Vagina (tissue), 2 donors: ENCODE results near the gene VGF. TPM values are rescaled to one million over a fixed set of nuclear protein-coding genes. Genes with fewer than 3 reads are reported as not detected.

Source experiments
- DNase-seq, 2 donors: peaks; one replicate each; pipeline ENCODE4 v3.0.0-alpha.2; 2017; ENCODE audit errors: extremely low spot score in 2 of 2
- H3K27ac ChIP-seq: fragments of 200-600 bp; sonication (generic); one replicate; pipeline ENCODE4 v1.5.1; 2019
- H3K27me3 ChIP-seq: fragments of 200-600 bp; sonication (generic); one replicate; pipeline ENCODE4 v1.5.1; 2019
- H3K36me3 ChIP-seq, 2 donors: fragments of 200-600 bp; sonication (generic); one replicate each; pipeline ENCODE4 v1.5.1; 2017 to 2019
- H3K4me1 ChIP-seq: fragments of 200-600 bp; sonication (generic); one replicate; pipeline ENCODE4 v1.5.1; 2019
- H3K4me3 ChIP-seq, 2 donors: fragments of 200-600 bp; sonication (generic); 1 replicate in 1 of 2; 2 replicates in 1 of 2; pipeline ENCODE4 v1.5.1; 2016 to 2019
- H3K9me3 ChIP-seq: fragments of 200-600 bp; sonication (generic); one replicate; pipeline ENCODE4 v1.5.1; 2019
- POLR2A ChIP-seq, 2 donors: fragments of 450-650 bp; IDR thresholded peaks; one replicate each; pipeline ENCODE4 v1.6.1; 2017; ENCODE audit warnings: antibody characterized with exemption in 2 of 2, mild to moderate bottlenecking in 2 of 2, moderate library complexity in 2 of 2
- POLR2AphosphoS5 ChIP-seq, 2 donors: sonication (generic); formaldehyde crosslinking; IDR thresholded peaks; one replicate each; pipeline ENCODE4 v1.9.0; 2017; ENCODE audit warnings: antibody characterized with exemption in 2 of 2, mild to moderate bottlenecking in 2 of 2, low read depth in 1 of 2; ENCODE audit not compliant: insufficient read depth in 1 of 2
- intact Hi-C: fragments of 100-400 bp; cut with DNase I; formaldehyde crosslinking; loops from one replicate; pipeline ENCODE4 v1.15.1; 2023
- total RNA-seq: library from RNA; depleted of rRNA; stranded (reverse); fragments of >200 nt; gene quantifications from one replicate; pipeline ENCODE4 v1.2.3, GENCODE V29; 2016
- TF ChIP-seq, protein P1 (sequence below), 3 experiments: fragments of 450-650 bp in 2 of 3; fragments of 200-600 bp in 1 of 3; sonication (generic) in 1 of 3; IDR thresholded peaks; one replicate each; pipeline ENCODE4 v1.5.1; 2017 to 2019; ENCODE audit warnings: antibody characterized with exemption in 3 of 3, mild to moderate bottlenecking in 2 of 3, moderate library complexity in 2 of 3

The VGF gene
- total RNA-seq, 1 donor from 2014 or later = 1.2 TPM

DNA sequence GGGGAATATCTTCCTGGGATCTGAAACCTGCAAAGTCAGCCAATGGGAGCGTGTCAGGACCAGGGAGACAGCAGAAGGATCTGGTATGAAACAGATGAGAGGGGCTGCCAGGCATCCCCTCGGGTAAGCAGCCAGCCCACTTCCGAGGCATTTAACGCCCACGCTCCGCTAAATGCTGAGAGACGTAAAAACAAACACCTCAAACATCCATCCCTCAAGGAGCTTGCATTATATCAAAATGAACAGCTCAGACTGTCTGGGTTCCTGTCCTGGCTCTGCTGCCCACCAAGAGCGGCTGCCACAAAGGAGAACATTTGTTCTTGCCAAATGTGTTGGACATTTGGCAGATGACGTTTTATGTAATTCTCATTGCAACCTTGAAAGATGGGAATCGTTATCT lies 45.5 kb downstream of the VGF start:
- intact Hi-C loops = loop anchor here (2.0 kb wide), 1 partner anchor 19 kb away; no protein-coding TSS in a partner anchor
- DNase-seq = no peak
- H3K36me3 ChIP-seq = no peaks in the 10 kb centered on the region
- no peaks in the 10 kb centered on the region for H3K9me3 ChIP-seq
- TF ChIP-seq POLR2A (IDR thresholded peaks at IDR 0.05) (no peak), POLR2AphosphoS5 (IDR thresholded peaks at IDR 0.05; ENCODE audit: insufficient read depth in 1 of 2, low read depth in 1 of 2) (no peak)
- TF ChIP-seq, protein P1, sequence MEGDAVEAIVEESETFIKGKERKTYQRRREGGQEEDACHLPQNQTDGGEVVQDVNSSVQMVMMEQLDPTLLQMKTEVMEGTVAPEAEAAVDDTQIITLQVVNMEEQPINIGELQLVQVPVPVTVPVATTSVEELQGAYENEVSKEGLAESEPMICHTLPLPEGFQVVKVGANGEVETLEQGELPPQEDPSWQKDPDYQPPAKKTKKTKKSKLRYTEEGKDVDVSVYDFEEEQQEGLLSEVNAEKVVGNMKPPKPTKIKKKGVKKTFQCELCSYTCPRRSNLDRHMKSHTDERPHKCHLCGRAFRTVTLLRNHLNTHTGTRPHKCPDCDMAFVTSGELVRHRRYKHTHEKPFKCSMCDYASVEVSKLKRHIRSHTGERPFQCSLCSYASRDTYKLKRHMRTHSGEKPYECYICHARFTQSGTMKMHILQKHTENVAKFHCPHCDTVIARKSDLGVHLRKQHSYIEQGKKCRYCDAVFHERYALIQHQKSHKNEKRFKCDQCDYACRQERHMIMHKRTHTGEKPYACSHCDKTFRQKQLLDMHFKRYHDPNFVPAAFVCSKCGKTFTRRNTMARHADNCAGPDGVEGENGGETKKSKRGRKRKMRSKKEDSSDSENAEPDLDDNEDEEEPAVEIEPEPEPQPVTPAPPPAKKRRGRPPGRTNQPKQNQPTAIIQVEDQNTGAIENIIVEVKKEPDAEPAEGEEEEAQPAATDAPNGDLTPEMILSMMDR (IDR thresholded peaks at IDR 0.05) = no peak
- no peak overlapping the region for H3K4me3 ChIP-seq
- H3K27ac ChIP-seq = peak overlapping the region; percentile 9
- H3K27me3 ChIP-seq = no peaks in the 10 kb centered on the region
- peaks cover 38% of the 10 kb centered on the region for H3K4me1 ChIP-seq

DNA sequence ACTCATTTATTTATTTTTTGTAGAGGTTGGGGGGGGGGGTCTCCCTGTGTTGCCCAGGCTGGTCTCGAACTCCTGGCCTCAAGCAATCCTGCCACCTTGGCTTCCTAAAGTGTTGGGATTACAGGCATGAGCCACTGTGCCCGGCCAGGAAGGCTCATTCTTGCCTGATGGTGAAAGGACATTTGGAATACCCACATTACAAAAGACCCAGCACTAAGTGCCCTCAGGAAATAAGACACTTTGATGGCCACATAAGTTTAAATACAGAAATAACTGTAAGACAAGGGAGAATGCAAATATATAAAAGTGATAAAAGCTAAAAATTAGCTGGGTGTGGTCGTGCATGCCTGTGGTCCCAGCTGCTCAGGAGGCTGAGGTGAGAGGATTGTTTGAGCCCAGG lies 46.5 kb downstream of the VGF start:
- intact Hi-C loops = no loop called here
- Histone ChIP-seq H3K9me3 (no peaks in the 10 kb centered on the region), H3K27me3 (no peaks in the 10 kb centered on the region), H3K36me3 (no peaks in the 10 kb centered on the region), H3K4me3 (no peak overlapping the region), H3K27ac (peak overlapping the region; percentile 45), H3K4me1 (peaks cover 28% of the 10 kb centered on the region)
- TF ChIP-seq, protein P1 (IDR thresholded peaks at IDR 0.05) = no peak
- no peak for TF ChIP-seq POLR2A (IDR thresholded peaks at IDR 0.05)
- no peak for TF ChIP-seq POLR2AphosphoS5 (IDR thresholded peaks at IDR 0.05; ENCODE audit: insufficient read depth in 1 of 2, low read depth in 1 of 2)
- no peak for DNase-seq

DNA sequence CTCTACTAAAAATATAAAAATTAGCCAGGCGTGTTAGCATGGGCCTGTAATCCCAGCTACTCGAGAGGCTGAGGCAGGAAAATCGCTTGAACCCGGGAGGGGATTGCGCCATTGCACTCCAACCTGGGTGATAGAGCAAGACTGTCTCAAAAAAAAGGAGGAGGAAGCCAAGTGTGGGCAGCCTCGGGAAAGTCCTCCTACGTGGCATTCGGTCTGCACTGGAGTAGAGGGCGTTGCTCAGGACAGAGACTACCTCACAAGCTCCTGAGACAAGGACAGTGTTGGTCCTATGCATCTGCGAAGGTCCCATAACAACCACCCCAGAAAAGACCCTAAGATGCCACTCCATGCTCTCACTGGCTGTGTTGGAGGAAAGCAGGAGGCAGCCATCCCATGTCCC lies 48.5 kb downstream of the VGF start:
- Histone ChIP-seq H3K9me3 (no peaks in the 10 kb centered on the region), H3K27me3 (no peaks in the 10 kb centered on the region), H3K4me3 (no peak overlapping the region), H3K27ac (peak overlapping the region; percentile 39), H3K4me1 (peaks cover 15% of the 10 kb centered on the region), H3K36me3 (no peaks in the 10 kb centered on the region)
- no peak for DNase-seq
- TF ChIP-seq, protein P1 (IDR thresholded peaks at IDR 0.05) = no peak
- TF ChIP-seq POLR2AphosphoS5 (IDR thresholded peaks at IDR 0.05; ENCODE audit: insufficient read depth in 1 of 2, low read depth in 1 of 2) = no peak
- TF ChIP-seq POLR2A (IDR thresholded peaks at IDR 0.05) = no peak
- intact Hi-C loops = no loop called here

DNA sequence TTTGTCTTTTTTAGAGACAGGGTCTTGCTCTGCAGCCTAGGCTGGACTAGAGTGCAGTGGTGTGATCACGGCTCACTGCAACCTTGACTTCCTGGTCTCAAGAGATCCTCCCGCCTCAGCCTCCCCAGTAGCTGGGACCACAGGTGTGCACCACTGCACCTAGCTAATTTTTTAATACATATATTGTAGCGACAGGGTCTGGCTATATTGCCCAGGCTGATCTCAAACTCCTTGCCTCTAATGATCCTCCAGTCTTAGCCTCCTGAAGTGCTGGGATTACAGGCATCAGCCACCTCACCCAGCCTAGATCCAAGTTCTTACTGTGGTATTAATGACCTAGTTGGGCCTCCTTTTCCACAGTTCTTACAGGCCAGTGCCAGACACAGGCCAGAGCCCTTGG lies 50.2 kb downstream of the VGF start:
- Histone ChIP-seq H3K9me3 (no peaks in the 10 kb centered on the region), H3K4me3 (no peak overlapping the region), H3K27ac (no peak overlapping the region), H3K27me3 (no peaks in the 10 kb centered on the region), H3K4me1 (peaks cover 8% of the 10 kb centered on the region), H3K36me3 (no peaks in the 10 kb centered on the region)
- no peak for DNase-seq
- TF ChIP-seq POLR2AphosphoS5 (IDR thresholded peaks at IDR 0.05; ENCODE audit: insufficient read depth in 1 of 2, low read depth in 1 of 2) (no peak), POLR2A (IDR thresholded peaks at IDR 0.05) (no peak)
- TF ChIP-seq, protein P1 (IDR thresholded peaks at IDR 0.05) = no peak
- intact Hi-C loops = no loop called here

DNA sequence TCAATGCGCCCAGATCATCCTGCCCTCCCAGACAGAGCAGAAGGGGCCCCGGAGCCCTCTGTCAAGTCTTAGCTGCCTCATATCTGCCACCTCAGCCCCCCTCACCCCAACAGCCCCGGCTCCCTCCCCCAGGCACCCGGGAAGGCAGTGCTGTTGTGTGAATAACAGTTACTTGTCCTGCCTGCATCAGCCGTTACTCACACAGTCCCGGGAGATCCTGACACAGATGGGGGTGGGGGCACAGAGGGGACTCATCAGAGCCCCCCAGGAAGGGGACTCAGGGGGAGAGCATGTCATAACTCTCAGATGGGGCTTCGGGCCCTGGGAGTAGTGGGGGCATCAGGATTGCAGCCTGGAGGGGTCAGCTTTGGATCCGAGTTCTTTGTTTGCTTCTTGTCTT lies 50.9 kb downstream of the VGF start:
- Histone ChIP-seq H3K27ac (peak overlapping the region; percentile 6), H3K4me3 (no peak overlapping the region), H3K4me1 (peaks cover 8% of the 10 kb centered on the region), H3K9me3 (no peaks in the 10 kb centered on the region), H3K36me3 (no peaks in the 10 kb centered on the region), H3K27me3 (no peaks in the 10 kb centered on the region)
- DNase-seq = no peak
- no peak for TF ChIP-seq POLR2AphosphoS5 (IDR thresholded peaks at IDR 0.05; ENCODE audit: insufficient read depth in 1 of 2, low read depth in 1 of 2)
- TF ChIP-seq, protein P1 (IDR thresholded peaks at IDR 0.05) = no peak
- intact Hi-C loops = no loop called here
